Uterus (tissue), 4 donors: Measurements from ENCODE around the gene UBALD2. TPM values are rescaled to one million over a fixed set of nuclear protein-coding genes. Genes with fewer than 3 reads are reported as not detected.
"Not testable (repeated sequence)": the region's sequence is repeated elsewhere in the genome, so short reads cannot be mapped to it uniquely, and the experiment has no call there.

Experiments used
- DNase-seq, 2 donors: peaks; one replicate each; pipeline ENCODE4 v3.0.0-alpha.2; 2019 to 2020
- H3K27ac ChIP-seq, 2 donors: fragments of 200-600 bp; sonication (generic); 1 replicate in 1 of 2; 2 replicates in 1 of 2; pipeline ENCODE4 v1.5.1; 2016 to 2018
- H3K27me3 ChIP-seq, 2 donors: fragments of 200-600 bp; sonication (generic); one replicate each; pipeline ENCODE4 v1.5.1; 2018 to 2019; ENCODE audit warnings: control low read depth in 1 of 2
- H3K36me3 ChIP-seq, 2 donors: fragments of 200-600 bp; sonication (generic); one replicate each; pipeline ENCODE4 v1.5.1; 2019; ENCODE audit warnings: control low read depth in 1 of 2
- H3K4me1 ChIP-seq, 2 donors: fragments of 200-600 bp; sonication (generic); one replicate each; pipeline ENCODE4 v1.5.1; 2018 to 2019; ENCODE audit warnings: control low read depth in 1 of 2
- H3K4me3 ChIP-seq, 2 donors: fragments of 200-600 bp; sonication (generic); 1 replicate in 1 of 2; 2 replicates in 1 of 2; pipeline ENCODE4 v1.5.1; 2018 to 2019; ENCODE audit warnings: mild to moderate bottlenecking in 1 of 2
- H3K9me3 ChIP-seq, 2 donors: fragments of 200-600 bp; sonication (generic); one replicate each; pipeline ENCODE4 v1.5.1; 2019; ENCODE audit warnings: control low read depth in 1 of 2
- POLR2A ChIP-seq, 2 donors: fragments of 450-650 bp; IDR thresholded peaks; one replicate each; pipeline ENCODE4 v1.6.1; 2016; ENCODE audit warnings: antibody characterized with exemption in 2 of 2, mild to moderate bottlenecking in 1 of 2, moderate library complexity in 1 of 2
- intact Hi-C: fragments of 100-400 bp; cut with DNase I; formaldehyde crosslinking; loops from one replicate; pipeline ENCODE4 v1.15.1; 2023; ENCODE audit warnings: low total_unique reads
- total RNA-seq, 4 donors: library from RNA; depleted of rRNA in 3 of 4; stranded (reverse); fragments of >200 nt in 3 of 4; gene quantifications; one replicate each; pipeline versions ENCODE4 v1.1.0 to v1.2.4, GENCODE V29; 2014 to 2023
- TF ChIP-seq, protein P1 (sequence below), 4 experiments: fragments of 200-600 bp in 2 of 4; fragments of 450-650 bp in 2 of 4; sonication (generic) in 2 of 4; IDR thresholded peaks; one replicate each; pipeline ENCODE4 v1.5.1; 2016 to 2019; ENCODE audit warnings: antibody characterized with exemption in 4 of 4, mild to moderate bottlenecking in 2 of 4, moderate library complexity in 1 of 4
- donor health status: DM: yes; HTN: yes; CAD: no.

UBALD2 gene
- total RNA-seq, 4 donors from 2014 or later, result 2.0 to 17.4 (median 9.2) TPM

DNA sequence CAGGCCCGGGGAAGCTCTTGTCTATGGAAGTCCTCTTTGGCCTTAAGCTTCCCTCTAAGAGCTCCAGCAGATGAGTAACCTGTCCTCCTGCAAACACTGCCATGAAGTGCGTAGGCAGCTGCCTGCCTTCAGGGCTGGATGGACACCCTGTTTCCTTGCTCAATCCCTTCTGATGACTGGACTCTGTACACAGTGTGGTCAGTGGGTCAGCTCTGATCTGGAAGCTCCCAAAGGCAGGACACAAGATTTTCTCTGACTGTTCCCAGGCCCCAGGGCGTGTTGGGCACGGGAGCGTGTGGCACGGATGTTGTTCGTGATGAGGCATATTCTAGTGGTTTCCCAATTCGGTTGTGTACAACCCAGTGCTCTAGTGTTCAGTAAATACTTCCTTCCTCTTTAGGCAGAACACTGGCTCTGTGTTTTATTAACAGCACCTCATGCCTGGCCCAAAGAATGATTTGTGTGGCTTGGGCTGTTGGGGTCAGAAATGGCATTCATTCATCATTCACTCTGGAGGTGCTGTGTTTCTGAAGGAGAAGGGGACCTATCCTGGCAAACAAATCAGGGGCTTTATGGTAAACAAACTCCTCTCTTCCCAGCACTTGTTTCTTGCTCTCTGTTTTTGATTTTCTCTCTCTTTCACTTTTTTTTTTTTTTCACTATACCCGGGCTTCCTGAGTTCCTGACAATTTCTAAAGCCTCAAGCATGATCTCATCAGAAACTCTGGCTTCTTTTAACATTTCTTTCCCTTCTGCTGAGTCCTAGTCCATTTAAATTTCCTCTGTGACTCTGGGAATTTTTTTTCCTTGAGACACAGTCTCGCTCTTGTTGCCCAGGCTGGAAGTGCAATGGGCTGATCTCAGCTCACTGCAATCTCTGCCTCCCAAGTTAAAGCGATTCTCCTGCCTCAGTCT lies 12.9 kb upstream of the UBALD2 start:
- Histone ChIP-seq H3K4me3 (no peak overlapping the region), H3K4me1 (no peaks in the 10 kb centered on the region), H3K9me3 (no peaks in the 10 kb centered on the region), H3K27ac (peak overlapping the region; percentile 10 to 25), H3K36me3 (no peaks in the 10 kb centered on the region), H3K27me3 (no peaks in the 10 kb centered on the region)
- TF ChIP-seq, protein P1, sequence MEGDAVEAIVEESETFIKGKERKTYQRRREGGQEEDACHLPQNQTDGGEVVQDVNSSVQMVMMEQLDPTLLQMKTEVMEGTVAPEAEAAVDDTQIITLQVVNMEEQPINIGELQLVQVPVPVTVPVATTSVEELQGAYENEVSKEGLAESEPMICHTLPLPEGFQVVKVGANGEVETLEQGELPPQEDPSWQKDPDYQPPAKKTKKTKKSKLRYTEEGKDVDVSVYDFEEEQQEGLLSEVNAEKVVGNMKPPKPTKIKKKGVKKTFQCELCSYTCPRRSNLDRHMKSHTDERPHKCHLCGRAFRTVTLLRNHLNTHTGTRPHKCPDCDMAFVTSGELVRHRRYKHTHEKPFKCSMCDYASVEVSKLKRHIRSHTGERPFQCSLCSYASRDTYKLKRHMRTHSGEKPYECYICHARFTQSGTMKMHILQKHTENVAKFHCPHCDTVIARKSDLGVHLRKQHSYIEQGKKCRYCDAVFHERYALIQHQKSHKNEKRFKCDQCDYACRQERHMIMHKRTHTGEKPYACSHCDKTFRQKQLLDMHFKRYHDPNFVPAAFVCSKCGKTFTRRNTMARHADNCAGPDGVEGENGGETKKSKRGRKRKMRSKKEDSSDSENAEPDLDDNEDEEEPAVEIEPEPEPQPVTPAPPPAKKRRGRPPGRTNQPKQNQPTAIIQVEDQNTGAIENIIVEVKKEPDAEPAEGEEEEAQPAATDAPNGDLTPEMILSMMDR (IDR thresholded peaks at IDR 0.05), result no peak
- no peak for TF ChIP-seq POLR2A (IDR thresholded peaks at IDR 0.05)
- intact Hi-C loops, result no loop called here
- DNase-seq, result no peak

DNA sequence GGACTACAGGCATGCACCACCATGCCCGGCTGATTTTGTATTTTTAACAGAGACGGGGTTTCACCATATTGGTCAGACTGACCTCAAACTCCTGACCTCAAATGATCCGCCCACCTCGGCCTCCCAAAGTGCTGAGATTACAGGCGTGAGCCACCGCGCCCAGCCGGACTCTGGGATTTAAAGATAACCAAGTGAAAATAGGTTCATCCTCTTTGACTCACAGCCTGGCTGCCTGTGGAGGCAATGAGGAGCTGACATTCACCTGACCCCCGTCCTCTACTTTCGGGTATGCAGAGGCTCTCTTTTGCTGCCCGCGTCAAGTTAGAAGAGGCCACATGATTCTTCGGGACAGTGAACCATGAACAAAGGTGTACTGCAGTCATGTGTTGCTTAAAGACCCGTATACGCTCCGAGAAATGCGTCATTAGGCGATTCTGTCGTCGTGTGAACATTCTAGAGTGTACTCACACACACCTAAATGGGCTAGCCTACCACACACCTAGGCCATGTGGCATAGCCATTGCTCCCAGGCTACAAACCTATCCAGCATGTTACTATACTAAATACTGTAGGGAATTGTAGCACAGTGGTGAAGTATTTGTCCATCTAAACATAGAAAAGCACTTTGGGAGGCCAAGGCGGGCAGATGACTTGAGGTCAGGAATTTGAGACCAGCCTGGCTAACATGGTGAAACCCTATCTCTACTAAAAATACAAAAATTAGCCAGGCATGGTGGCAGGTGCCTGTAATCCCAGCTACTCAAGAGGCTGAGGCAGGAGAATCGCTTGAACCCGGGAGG lies 12.0 kb upstream of the UBALD2 start:
- H3K4me3 ChIP-seq, intact Hi-C loops: not testable (repeated sequence)

DNA sequence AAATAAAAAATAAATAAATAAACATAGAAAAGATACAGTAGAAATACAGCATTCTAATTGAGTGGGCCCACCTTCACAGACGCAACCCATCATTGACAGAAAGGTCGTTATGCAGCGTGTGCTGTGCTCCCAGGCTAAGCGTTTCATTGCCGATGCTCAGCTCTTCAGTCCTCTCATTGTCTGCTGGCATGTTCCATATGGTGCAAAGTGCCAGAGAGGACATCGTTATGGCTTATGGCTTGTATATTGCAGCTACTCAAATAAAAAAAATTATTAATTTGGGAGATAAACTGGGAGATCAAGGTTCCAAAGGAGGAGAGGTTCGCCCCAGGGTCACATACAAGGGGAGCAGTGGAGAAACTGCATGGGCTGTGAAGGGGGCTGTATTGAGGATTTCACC lies 11.3 kb upstream of the UBALD2 start:
- no peaks in the 10 kb centered on the region for H3K9me3 ChIP-seq
- no peak overlapping the region for H3K27ac ChIP-seq
- H3K4me1 ChIP-seq, result no peaks in the 10 kb centered on the region
- intact Hi-C loops, result no loop called here
- no peaks in the 10 kb centered on the region for H3K27me3 ChIP-seq
- H3K36me3 ChIP-seq, result no peaks in the 10 kb centered on the region
- no peak for TF ChIP-seq POLR2A (IDR thresholded peaks at IDR 0.05)
- TF ChIP-seq, protein P1 (IDR thresholded peaks at IDR 0.05), result no peak
- DNase-seq, result no peak
- no peak overlapping the region for H3K4me3 ChIP-seq

More for the DNA sequence above, 12.0 kb upstream of the UBALD2 start:
- not testable (repeated sequence) for H3K9me3 ChIP-seq, DNase-seq, H3K27me3 ChIP-seq, H3K4me1 ChIP-seq, H3K36me3 ChIP-seq
- H3K27ac ChIP-seq, result peak overlapping the region in 1 of 2 donors; percentile 25

DNA sequence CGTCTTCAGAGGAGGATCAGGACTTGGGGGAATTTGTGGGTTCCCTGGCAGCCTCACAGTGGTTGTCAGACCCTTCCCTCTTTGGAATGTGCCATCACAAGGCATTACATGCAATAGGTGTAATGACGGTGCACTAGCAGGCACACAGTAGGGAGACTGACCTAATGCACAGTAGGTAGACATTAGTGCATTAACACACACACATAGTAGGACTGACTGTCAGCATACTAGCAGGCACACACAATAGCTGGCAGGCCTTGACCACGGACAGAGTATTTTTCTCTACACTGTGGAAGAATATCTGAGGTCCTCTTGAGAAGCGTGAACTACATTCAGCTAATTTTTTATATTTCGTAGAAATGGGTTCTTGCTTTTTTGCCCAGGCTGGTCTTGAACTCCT lies 10.9 kb upstream of the UBALD2 start:
- Histone ChIP-seq H3K27me3 (no peaks in the 10 kb centered on the region), H3K9me3 (no peaks in the 10 kb centered on the region), H3K36me3 (no peaks in the 10 kb centered on the region), H3K4me1 (no peaks in the 10 kb centered on the region), H3K4me3 (no peak overlapping the region), H3K27ac (no peak overlapping the region)
- TF ChIP-seq, protein P1 (IDR thresholded peaks at IDR 0.05), result no peak
- no peak for TF ChIP-seq POLR2A (IDR thresholded peaks at IDR 0.05)
- intact Hi-C loops, result no loop called here
- no peak for DNase-seq

DNA sequence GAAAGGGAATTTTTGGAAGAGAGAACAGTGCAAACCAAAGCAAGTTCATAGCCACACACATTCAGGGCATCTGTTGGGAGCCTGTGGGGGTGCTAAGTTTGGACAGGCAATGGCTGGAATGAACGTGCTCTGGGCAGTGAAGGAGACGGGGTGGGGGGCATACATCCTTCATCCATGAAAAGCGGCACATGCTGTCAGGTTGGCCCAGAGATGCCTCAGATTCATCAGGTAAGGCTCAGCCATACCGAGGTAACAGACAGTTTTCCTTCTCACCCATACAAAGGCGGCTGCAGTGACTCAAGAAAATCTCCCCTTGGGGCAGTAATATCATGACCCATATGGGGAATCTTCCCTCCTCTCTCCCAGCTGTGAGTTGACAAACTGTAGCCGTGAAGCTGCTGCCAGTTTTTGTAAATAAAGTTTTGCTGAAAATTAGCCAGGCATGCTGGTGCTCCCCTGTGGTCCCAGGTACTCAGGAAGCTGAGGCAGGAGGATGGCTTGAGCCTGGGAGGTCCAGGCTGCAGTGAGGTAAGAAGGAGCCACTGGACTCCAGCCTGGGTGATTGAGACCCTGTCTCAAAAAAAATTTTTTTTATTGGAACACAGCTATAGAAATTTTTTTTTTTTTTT lies 9.2 kb upstream of the UBALD2 start:
- H3K4me1 ChIP-seq, result no peaks in the 10 kb centered on the region
- H3K4me3 ChIP-seq, result no peak overlapping the region
- H3K9me3 ChIP-seq, result no peaks in the 10 kb centered on the region
- TF ChIP-seq, protein P1 (IDR thresholded peaks at IDR 0.05), result no peak
- no peak for TF ChIP-seq POLR2A (IDR thresholded peaks at IDR 0.05)
- H3K36me3 ChIP-seq, result no peaks in the 10 kb centered on the region
- intact Hi-C loops, result no loop called here
- H3K27ac ChIP-seq, result no peak overlapping the region
- H3K27me3 ChIP-seq, result no peaks in the 10 kb centered on the region
- DNase-seq, result no peak

DNA sequence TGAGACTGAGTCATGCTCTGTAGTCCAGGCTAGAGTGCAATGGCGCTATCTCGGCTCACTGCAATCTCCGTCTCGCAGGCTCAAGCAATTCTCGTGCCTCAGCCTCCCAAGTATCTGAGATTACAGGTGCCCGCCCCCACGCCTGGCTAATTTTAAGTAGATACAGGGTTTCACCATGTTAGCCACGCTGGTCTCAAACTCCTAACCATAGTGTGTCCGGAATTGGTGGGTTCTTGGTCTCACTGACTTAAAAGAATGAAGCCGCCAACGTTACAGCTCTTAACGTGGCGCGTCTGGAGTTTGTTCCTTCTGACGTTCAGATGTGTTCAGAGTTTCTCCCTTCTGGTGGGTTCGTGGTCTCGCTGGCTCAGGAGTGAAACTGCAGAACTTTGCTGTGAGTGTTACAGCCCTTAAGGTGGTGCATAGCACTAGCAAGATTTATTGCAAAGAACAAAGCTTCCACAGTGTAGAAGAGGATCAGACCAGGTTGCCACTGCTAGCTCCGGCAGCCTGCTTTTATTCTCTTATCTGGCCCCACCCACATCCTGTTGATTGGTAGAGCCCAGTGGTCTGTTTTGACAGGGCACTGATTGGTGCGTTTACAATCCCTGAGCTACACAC lies 8.6 kb upstream of the UBALD2 start:
- intact Hi-C loops, H3K4me3 ChIP-seq, H3K9me3 ChIP-seq, DNase-seq, H3K27ac ChIP-seq, H3K36me3 ChIP-seq, H3K4me1 ChIP-seq, H3K27me3 ChIP-seq: not testable (repeated sequence)
